Uterus (tissue), 4 donors: Measurements from ENCODE around the gene USHBP1. TPM values are rescaled to one million over a fixed set of nuclear protein-coding genes. Genes with fewer than 3 reads are reported as not detected.
"Not testable (repeated sequence)": the region's sequence is repeated elsewhere in the genome, so short reads cannot be mapped to it uniquely, and the experiment has no call there.

ENCODE experiments used
- DNase-seq, 2 donors: peaks; one replicate each; pipeline ENCODE4 v3.0.0-alpha.2; 2019 to 2020
- H3K27ac ChIP-seq, 2 donors: fragments of 200-600 bp; sonication (generic); 1 replicate in 1 of 2; 2 replicates in 1 of 2; pipeline ENCODE4 v1.5.1; 2016 to 2018
- H3K27me3 ChIP-seq, 2 donors: fragments of 200-600 bp; sonication (generic); one replicate each; pipeline ENCODE4 v1.5.1; 2018 to 2019; ENCODE audit warnings: control low read depth in 1 of 2
- H3K36me3 ChIP-seq, 2 donors: fragments of 200-600 bp; sonication (generic); one replicate each; pipeline ENCODE4 v1.5.1; 2019; ENCODE audit warnings: control low read depth in 1 of 2
- H3K4me1 ChIP-seq, 2 donors: fragments of 200-600 bp; sonication (generic); one replicate each; pipeline ENCODE4 v1.5.1; 2018 to 2019; ENCODE audit warnings: control low read depth in 1 of 2
- H3K4me3 ChIP-seq, 2 donors: fragments of 200-600 bp; sonication (generic); 1 replicate in 1 of 2; 2 replicates in 1 of 2; pipeline ENCODE4 v1.5.1; 2018 to 2019; ENCODE audit warnings: mild to moderate bottlenecking in 1 of 2
- H3K9me3 ChIP-seq, 2 donors: fragments of 200-600 bp; sonication (generic); one replicate each; pipeline ENCODE4 v1.5.1; 2019; ENCODE audit warnings: control low read depth in 1 of 2
- CTCF ChIP-seq, 4 experiments: fragments of 200-600 bp in 2 of 4; fragments of 450-650 bp in 2 of 4; sonication (generic) in 2 of 4; IDR thresholded peaks; one replicate each; pipeline ENCODE4 v1.5.1; 2016 to 2019; ENCODE audit warnings: antibody characterized with exemption in 4 of 4, mild to moderate bottlenecking in 2 of 4, moderate library complexity in 1 of 4
- POLR2A ChIP-seq, 2 donors: fragments of 450-650 bp; IDR thresholded peaks; one replicate each; pipeline ENCODE4 v1.6.1; 2016; ENCODE audit warnings: antibody characterized with exemption in 2 of 2, mild to moderate bottlenecking in 1 of 2, moderate library complexity in 1 of 2
- intact Hi-C: fragments of 100-400 bp; cut with DNase I; formaldehyde crosslinking; loops from one replicate; pipeline ENCODE4 v1.15.1; 2023; ENCODE audit warnings: low total_unique reads
- total RNA-seq, 4 donors: library from RNA; depleted of rRNA in 3 of 4; stranded (reverse); fragments of >200 nt in 3 of 4; gene quantifications; one replicate each; pipeline versions ENCODE4 v1.1.0 to v1.2.4, GENCODE V29; 2014 to 2023
- donor health status: DM: yes; HTN: yes; CAD: no.

Gene USHBP1
- total RNA-seq, 4 donors from 2014 or later = 3.5 to 23.8 (median 13.0) TPM

- TF ChIP-seq CTCF (IDR thresholded peaks at IDR 0.05) (no peak), POLR2A (IDR thresholded peaks at IDR 0.05) (no peak)
- no peak for DNase-seq
- H3K4me1 ChIP-seq = no peaks in the 10 kb centered on the region
- no peak overlapping the region for H3K4me3 ChIP-seq
- intact Hi-C loops = no loop called here
- no peaks in the 10 kb centered on the region for H3K27me3 ChIP-seq
- H3K36me3 ChIP-seq = no peaks in the 10 kb centered on the region
- H3K9me3 ChIP-seq = no peaks in the 10 kb centered on the region
- H3K27ac ChIP-seq = no peak overlapping the region
Measured at GRCh38 chr19:17296273-17296672, 31.7 kb upstream of the USHBP1 start.

GRCh38 chr19:17295551-17295950 lies 31.0 kb upstream of the USHBP1 start:
- DNase-seq, H3K27ac ChIP-seq, H3K4me1 ChIP-seq, H3K9me3 ChIP-seq, H3K36me3 ChIP-seq, H3K27me3 ChIP-seq, intact Hi-C loops, H3K4me3 ChIP-seq: not testable (repeated sequence)

GRCh38 chr19:17294051-17294891 lies 29.7 kb upstream of the USHBP1 start:
- TF ChIP-seq CTCF (IDR thresholded peaks at IDR 0.05) (no peak), POLR2A (IDR thresholded peaks at IDR 0.05) (no peak)
- H3K4me1 ChIP-seq = no peaks in the 10 kb centered on the region
- no peak overlapping the region for H3K4me3 ChIP-seq
- no peaks in the 10 kb centered on the region for H3K36me3 ChIP-seq
- no peak for DNase-seq
- H3K27me3 ChIP-seq = no peaks in the 10 kb centered on the region
- H3K27ac ChIP-seq = no peak overlapping the region
- H3K9me3 ChIP-seq = no peaks in the 10 kb centered on the region
- intact Hi-C loops = no loop called here

GRCh38 chr19:17293605-17294004 lies 29.1 kb upstream of the USHBP1 start:
- no peaks in the 10 kb centered on the region for H3K27me3 ChIP-seq
- TF ChIP-seq POLR2A (IDR thresholded peaks at IDR 0.05) (no peak), CTCF (IDR thresholded peaks at IDR 0.05) (no peak)
- no peaks in the 10 kb centered on the region for H3K36me3 ChIP-seq
- no peak for DNase-seq
- no peak overlapping the region for H3K4me3 ChIP-seq
- H3K27ac ChIP-seq = no peak overlapping the region
- no peaks in the 10 kb centered on the region for H3K9me3 ChIP-seq
- no peaks in the 10 kb centered on the region for H3K4me1 ChIP-seq
- intact Hi-C loops = no loop called here

GRCh38 chr19:17292301-17293074 lies 27.9 kb upstream of the USHBP1 start:
- peak overlapping the region; percentile 43 to 76 for H3K27ac ChIP-seq
- no peaks in the 10 kb centered on the region for H3K27me3 ChIP-seq
- H3K4me1 ChIP-seq = no peaks in the 10 kb centered on the region
- intact Hi-C loops = no loop called here
- no peak for TF ChIP-seq POLR2A (IDR thresholded peaks at IDR 0.05)
- TF ChIP-seq CTCF (IDR thresholded peaks at IDR 0.05) = peak; percentile 47 to 79 (median 66)
- H3K36me3 ChIP-seq = no peaks in the 10 kb centered on the region
- H3K4me3 ChIP-seq = peak overlapping the region; percentile 35 to 39
- H3K9me3 ChIP-seq = no peaks in the 10 kb centered on the region
- peak; percentile 66 to 73 for DNase-seq
